NK-92 (cell line): ENCODE results near the gene MTX1.
"Not testable (repeated sequence)": the region's sequence is repeated elsewhere in the genome, so short reads cannot be mapped to it uniquely, and the experiment has no call there.

ENCODE experiments used
- DNase-seq: peaks from one replicate; lab custom pipeline; 2025; ENCODE audit not compliant: unreplicated experiment; lab: John Stamatoyannopoulos, UW

Gene MTX1

GRCh38 chr1:155206891-155207805 lies 1.3 kb upstream of the MTX1 start:
- DNase-seq = peak; percentile 8

GRCh38 chr1:155207806-155208540 lies 522 bp upstream of the MTX1 start, which contains the start of gene THBS3:
Gene THBS3, minus strand, starts transcription at chr1:155207897. Its CDS starts 21 bp downstream, at chr1:155207876.
- DNase-seq = no peak

- no peak for DNase-seq
Measured at GRCh38 chr1:155209312-155209721, 822 bp downstream of the MTX1 start.

GRCh38 chr1:155210314-155211104 lies 2.0 kb downstream of the MTX1 start:
- no peak for DNase-seq

GRCh38 chr1:155211381-155212050 lies 3.0 kb downstream of the MTX1 start:
- not testable (repeated sequence) for DNase-seq

- DNase-seq = not testable (repeated sequence)
Measured at GRCh38 chr1:155212051-155212440, 3.6 kb downstream of the MTX1 start.

GRCh38 chr1:155214702-155215101 lies 6.2 kb downstream of the MTX1 start:
- not testable (repeated sequence) for DNase-seq

- no peak for DNase-seq
Measured at GRCh38 chr1:155218854-155219591, 10.5 kb downstream of the MTX1 start.

- no peak for DNase-seq
Measured at GRCh38 chr1:155219592-155220031, 11.1 kb downstream of the MTX1 start.

- DNase-seq = not testable (repeated sequence)
Measured at GRCh38 chr1:155220211-155220965, 11.9 kb downstream of the MTX1 start.

- no peak for DNase-seq
Measured at GRCh38 chr1:155223047-155223446, 14.6 kb downstream of the MTX1 start.

GRCh38 chr1:155225404-155225759 lies 16.9 kb downstream of the MTX1 start:
- DNase-seq = not testable (repeated sequence)

GRCh38 chr1:155226188-155226909 lies 17.9 kb downstream of the MTX1 start:
- DNase-seq = peak; percentile 4

- no peak for DNase-seq
Measured at GRCh38 chr1:155226910-155227260, 18.4 kb downstream of the MTX1 start.

- DNase-seq = peak; percentile 89
Measured at GRCh38 chr1:155227261-155228095, 19.0 kb downstream of the MTX1 start.

- DNase-seq = no peak
Measured at GRCh38 chr1:155228096-155228427, 19.6 kb downstream of the MTX1 start.

GRCh38 chr1:155231302-155231701 lies 22.8 kb downstream of the MTX1 start:
- DNase-seq = not testable (repeated sequence)
